A204.1 (cell line): ENCODE measurements around the gene CCDC88B.

Experiments
- FAIRE-seq: peaks from 2 replicates; lab custom pipeline; 2012; peaks lifted over from hg19 to GRCh38; lab: Jason Lieb, UNC

Gene CCDC88B

GRCh38 chr11:64382586-64382985 is 42.6 kb downstream of the CCDC88B start:
- FAIRE-seq = no peak

DNA sequence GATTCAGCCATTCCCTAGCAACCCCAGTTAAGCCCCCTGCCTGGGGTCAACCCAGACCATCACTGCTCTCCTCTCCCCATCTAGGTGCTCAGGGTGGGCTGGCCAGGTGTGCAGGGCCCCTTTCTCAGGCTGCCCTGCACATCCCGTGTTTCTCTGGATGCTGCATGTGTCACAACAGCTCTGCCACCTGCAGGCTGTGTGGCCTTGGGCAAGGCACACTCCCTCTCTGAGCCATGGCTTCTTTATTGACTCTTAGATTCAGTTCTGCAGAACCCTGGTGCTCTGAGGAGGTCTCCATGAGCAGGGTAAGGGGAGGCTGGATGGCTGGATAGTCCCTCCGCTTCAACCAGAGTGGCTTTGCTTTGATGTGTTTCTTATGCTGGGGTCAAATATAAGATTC is 43.6 kb downstream of the CCDC88B start:
- FAIRE-seq = no peak

DNA sequence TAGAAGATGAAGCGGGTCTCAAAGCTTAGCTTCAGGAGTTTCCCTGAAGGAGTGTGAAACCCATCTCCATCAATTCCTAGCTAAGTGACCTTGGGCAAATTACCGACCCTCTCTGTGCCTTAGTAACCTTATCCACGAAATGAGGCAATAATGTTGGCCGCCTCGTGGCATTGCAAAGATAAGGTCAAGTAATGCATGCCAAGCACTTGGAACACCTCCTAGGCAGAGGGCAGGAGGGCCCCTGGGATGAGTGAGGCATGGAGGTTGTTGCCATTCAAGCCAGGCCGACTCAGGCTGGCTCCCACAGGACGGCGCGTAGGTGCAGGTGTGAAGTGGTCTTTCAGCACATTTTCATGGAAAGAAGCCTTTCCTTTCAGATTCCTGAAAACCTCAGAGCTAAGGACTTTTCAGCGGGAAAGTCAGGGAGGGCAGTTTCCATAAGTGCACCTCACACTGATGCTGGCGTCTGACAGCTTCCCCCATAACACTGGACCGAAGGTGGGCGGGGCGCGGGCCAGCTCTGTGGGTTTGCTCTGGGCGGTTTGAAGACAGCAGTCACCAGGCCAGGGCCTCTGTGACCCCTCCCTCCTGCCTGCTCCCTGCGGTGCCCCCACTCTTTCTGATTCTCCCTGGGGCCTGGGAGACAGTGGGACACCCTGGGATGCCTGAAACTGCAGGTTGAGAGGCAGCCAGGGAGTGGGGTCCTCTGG is 44.2 kb downstream of the CCDC88B start:
- FAIRE-seq = no peak

DNA sequence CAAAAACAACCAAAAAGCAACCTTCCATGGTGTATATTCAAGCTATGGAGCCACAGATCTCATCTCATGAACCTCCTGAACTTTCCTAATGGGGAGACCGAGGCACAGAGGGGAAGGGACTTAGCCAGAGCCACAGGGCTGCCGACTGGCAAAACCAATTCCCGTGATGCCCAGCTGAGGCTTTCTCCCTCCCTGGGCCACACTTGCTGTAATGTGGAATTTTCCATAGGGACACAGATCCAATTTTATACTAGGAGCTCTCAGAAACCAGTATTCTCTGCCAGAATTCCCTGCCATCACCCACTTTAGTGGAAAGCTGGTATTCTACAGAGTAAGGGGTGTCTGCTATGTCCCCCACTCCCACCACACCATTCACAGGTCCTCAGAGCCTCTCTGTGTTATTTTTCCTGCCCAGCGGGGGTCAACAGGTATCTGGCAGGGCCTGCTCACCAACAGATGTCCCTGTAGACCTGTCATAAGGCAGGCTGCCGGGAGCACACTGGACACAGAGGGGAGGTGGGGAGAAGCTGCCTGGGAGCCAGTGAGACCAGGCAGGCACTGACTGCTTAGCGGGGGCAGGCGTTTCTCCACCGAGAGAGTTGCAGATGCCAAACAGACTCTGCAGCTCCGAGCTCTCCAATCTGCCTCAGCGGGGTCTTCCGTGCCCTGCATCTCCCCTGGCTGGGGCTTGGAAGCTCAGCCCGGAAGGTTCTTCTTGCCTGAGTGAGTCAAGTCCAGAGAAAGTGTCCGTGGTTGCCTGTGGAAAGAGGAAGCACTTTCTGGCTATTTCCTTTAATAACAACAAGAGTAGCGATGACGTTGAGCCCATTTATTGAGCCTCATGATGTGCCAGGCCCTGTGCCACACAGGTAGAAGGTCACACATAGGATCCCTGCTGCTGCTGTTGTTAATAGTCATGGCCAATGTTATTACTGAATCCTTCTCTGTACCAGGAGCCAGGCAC is 45.3 kb downstream of the CCDC88B start:
- no peak for FAIRE-seq

GRCh38 chr11:64385945-64386704 is 46.1 kb downstream of the CCDC88B start:
- FAIRE-seq = no peak

- FAIRE-seq = no peak
Observed at GRCh38 chr11:64387916-64388315, 47.9 kb downstream of the CCDC88B start.

DNA sequence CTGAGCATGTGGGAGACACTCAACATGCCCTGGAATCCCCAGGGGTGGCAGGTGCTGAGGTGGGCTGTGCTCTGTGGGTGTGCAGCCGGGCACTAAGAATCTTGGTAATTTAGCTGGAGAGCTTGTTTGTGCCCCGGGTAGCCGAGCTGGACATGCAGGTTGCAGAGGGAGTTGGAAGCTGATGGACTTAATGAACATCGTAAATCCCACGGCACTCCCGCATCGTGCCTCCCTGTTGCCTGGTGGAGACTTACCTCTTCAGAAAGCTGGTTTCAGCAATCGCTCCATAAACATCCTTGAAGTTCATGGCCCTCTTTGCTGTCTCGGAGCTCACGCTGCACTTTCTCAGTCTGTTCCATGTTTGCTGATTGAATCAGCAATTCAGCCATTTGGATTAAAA is 48.9 kb downstream of the CCDC88B start:
- no peak for FAIRE-seq

DNA sequence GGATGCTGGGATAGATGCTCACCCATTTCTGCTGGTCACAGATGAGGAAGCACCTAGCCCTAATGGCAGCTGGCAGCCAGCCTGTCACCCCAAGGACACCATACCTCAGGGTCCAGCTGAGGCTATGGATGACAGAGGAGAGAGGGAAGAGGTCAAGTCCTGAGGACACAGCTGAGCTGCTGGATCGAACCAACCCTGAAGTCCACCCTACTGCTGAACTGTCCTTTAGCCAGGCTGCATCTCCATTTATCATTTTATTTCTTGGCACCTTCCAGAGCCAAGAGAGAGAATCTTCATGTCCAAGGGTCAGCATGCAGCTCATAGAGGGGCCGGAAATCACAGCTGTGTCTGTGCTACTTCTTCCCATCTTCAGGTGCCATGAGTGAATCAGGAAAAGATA is 49.8 kb downstream of the CCDC88B start:
- no peak for FAIRE-seq

DNA sequence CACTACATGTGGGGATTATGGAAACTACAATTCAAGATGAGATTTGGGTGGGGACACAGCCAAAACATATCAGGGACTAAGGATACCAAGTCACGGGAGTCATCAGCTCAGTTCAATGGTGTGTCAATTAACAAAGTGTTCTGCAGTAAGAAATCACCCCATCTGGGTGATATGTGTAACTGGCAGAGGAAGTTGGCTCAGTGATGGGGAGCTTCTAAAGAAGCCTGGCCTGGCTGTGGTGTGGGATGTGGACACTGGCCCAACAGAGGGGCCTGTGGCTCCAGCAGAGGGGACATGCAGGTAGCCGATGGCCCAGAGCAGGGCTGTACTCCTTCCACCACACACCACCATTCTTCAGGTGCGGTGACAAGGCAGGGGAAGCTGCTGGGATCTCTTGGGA is 50.6 kb downstream of the CCDC88B start:
- FAIRE-seq = no peak

DNA sequence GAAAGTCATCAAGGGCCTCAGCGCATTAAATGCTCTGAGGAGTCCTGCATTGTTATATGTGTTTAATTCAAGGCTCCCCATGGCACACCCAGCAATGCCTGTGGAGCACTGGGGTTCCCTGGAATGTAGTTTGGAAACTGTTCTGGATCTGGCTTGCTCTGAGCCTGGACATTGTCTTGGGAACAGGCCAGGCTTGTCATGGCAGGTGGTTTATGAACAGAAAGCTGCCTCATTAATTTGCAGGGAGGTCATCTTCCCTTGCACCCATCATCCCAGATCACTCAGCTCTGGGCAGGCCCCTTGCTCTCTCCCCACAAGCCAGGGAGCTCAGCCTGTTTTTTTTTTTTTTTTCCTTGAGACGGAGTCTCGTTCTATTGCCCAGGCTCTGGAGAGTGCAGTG is 51.8 kb downstream of the CCDC88B start:
- no peak for FAIRE-seq

DNA sequence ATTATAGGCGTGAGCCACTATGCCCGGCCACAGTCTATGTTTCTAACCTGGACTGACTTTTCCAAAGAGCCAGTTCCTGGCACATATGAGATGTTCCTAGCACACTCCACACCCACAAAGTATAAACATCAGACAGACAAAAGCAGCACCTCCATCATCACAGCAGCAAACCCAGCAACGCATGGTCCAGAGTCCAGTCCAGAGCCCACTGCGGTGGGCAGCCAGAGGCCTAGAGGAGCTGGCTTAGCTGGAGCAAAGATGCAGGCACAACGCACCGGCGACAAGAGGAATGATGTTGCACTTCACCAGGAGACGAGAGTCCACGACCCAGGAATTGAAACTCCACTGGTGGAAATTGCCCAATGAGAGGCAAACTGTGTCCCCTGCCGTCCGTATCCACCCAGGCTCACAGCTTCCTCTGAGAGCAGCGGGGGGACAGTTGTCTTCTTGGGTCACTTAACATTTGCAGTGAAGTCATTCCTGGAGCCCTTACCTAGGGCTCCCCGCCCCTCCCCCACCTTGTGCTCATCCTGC is 55.6 kb downstream of the CCDC88B start:
- no peak for FAIRE-seq

DNA sequence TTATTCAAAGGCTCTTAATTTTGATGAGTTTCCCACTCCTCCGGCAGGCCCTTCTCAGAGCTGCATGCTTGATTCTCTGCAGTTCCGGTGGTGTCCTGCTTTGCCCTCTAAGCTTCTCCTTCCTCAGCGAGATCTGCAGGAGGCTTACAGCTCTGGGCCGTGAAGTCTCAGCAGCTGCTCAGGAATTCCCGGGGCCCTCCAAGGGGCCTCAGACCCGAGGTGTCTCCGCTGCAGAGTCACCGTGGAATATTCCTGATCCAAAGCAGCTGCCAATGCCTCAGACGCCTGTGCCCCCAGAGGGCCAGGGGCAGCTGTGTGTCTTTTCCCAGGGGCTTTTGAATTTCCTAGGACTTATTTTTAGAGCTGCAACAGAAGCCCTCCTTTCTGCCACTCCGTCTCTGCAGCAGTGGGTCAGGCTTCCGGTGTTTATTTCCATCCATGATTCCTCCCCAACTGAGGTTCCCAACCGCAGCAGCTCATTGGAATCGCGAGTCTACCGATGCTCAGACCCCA is 56.1 kb downstream of the CCDC88B start:
- FAIRE-seq = no peak

DNA sequence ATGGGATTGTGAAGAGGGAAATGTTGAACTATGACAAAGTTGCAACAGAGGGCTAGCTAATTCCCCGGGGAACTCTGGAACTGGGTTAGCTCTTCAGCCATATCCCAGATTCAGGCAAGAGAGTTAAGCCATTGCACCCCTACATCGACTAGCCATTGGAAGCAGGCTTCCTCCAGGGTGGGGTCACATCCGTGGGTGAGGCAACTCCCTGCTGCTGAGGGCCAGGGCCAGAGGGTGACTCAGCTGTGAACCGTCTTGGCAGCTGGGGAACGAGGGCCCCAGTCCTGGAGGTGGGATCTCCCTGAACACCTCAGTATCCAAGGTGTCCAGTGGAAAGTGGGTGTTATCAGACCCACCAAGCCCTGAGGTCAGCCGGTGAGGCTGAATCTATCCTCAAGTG is 60.1 kb downstream of the CCDC88B start:
- FAIRE-seq = no peak

GRCh38 chr11:64400667-64401066 is 60.7 kb downstream of the CCDC88B start:
- no peak for FAIRE-seq

DNA sequence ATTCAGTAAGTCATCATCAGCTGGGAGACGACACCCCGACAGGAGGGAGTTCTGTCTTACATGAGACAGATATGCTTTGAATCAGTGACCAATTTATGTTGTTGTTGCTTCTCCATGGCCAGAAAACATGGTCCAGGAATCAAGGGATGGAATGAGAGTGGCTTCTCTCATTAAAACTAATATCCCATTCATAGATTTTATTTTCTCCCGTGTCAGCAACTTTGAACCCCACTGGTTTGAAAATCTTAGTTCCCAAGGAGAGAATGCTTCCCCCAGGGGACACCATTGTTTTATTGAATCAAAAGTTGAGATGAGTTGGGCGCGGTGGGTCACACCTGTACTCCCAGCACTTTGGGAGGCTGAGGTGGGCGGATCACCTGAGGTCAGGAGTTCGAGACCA is 61.8 kb downstream of the CCDC88B start:
- FAIRE-seq = no peak

GRCh38 chr11:64403106-64403505 is 63.1 kb downstream of the CCDC88B start:
- FAIRE-seq = no peak

GRCh38 chr11:64406221-64406946 is 66.4 kb downstream of the CCDC88B start:
- no peak for FAIRE-seq
